Dedifferentiated amniotic fluid mesenchymal stem cell (primary cell): ENCODE results near the gene ROPN1.
A peak's percentile ranks its signal among the peaks of the same experiment; 100 is the strongest.
"Not testable (repeated sequence)": the region's sequence is repeated elsewhere in the genome, so short reads cannot be mapped to it uniquely, and the experiment has no call there.

Source experiments
- DNase-seq: peaks from one replicate; pipeline ENCODE4 v3.0.0-alpha.2; 2016; ENCODE audit errors: extremely low spot score

The ROPN1 gene

GRCh38 chr3:123991730-123992588 lies at the start of gene ROPN1:
Gene ROPN1 (minus strand): TSS chr3:123992124. CDS start chr3:123980481, 11,643 bp downstream.
- not testable (repeated sequence) for DNase-seq

DNA sequence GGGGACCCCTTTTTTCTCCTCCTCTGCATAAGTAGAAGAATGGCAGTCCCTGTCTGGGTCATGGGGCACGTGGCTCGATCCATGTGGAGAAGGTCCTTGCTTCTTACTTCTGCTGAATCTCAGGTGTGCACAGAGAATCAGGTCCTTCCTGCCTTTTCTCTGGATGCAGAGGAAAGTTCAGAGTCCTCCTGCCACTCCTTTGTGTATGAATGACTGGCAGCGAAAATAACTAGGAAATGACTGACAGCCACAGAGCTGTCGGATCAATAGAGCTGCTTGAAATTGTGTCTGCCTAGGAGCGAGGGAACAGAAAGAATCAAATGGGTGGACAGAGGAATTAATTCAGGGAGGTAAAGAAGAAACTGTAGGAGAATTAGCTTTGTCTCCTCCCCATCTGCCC lies 49.6 kb upstream of the ROPN1 start:
- no peak for DNase-seq

DNA sequence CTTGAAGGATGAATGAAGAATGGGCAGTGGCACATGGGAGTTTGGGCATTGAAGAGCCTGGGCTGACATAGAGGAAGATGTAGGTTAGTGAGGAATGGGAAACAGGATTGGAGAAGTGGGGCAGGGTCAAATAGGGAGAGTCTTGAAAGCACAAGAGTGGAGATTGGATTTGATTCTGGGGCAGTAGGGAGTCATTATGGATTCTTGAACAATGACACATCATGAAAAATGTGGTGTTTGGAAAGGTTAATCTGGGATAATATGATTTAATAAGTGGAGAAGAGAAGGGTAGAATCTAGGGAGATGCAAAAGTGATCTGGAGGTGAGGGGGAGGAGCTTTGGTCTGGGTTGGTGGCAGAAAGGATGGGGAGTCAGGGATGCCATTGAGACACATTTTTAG lies 45.4 kb upstream of the ROPN1 start:
- DNase-seq = no peak

DNA sequence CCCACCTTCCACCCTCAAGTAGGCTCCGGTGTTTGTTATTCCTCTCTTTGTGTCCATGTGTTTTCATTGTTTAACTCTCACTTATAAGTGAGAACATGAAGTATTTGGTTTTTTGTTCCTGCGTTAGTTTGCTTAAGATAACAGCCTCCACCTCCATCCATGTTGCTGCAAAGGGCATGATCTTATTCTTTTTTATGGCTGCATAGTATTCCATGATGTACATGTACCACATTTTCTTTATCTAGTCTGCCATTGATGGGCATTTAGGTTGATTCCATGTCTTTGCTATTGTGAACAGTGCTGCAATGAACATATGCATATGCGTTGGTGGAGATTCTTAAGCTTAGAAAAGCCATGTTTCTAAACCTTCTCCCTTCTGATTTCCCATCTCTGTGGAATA lies 44.3 kb upstream of the ROPN1 start:
- DNase-seq = not testable (repeated sequence)

- no peak for DNase-seq
These were observed 43.7 kb upstream of the ROPN1 start for GRCh38 chr3:124035463-124036121.

GRCh38 chr3:124034844-124035152 lies 42.9 kb upstream of the ROPN1 start:
- DNase-seq = no peak

- no peak for DNase-seq
These were observed 42.3 kb upstream of the ROPN1 start for GRCh38 chr3:124034016-124034843.

DNA sequence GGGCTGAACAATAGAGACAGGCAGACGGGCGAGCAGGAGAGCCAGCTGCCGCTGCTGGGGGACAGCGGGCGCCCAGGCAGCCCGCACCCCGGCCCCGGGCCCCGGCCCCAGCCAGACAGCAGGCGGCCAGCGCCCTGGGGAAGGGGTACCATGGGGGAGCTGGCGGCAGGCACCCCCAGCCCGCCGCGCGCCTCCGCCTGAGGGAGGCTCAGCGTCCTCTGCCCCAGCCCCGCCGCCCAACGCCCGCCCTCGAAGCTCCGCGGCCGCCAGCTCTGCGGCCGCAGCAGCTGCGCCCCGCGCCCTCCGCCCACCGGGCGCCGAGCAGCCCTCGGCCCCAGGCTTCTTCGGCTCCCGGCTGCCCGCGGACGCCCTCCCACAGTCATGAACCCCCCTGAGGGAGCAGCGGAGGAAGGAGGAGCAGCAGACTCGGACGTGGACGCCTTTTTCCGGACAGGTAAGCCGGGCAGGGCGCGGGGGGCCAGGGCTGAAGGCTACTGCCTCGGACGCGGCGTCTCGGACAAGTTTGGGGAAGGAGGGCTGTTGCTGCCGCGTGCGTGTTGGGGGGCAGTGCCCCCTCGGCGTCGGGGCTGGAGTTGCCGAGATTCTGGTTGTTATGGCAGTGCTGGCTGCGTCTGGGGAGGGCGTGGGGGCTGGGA lies 41.6 kb upstream of the ROPN1 start, which contains the start of gene KALRN:
TSS of gene KALRN (plus strand) at position 10 of the 656 bp plus-strand sequence.
- no peak for DNase-seq

GRCh38 chr3:124032881-124033359 lies 41.0 kb upstream of the ROPN1 start:
- peak; percentile 79 for DNase-seq

DNA sequence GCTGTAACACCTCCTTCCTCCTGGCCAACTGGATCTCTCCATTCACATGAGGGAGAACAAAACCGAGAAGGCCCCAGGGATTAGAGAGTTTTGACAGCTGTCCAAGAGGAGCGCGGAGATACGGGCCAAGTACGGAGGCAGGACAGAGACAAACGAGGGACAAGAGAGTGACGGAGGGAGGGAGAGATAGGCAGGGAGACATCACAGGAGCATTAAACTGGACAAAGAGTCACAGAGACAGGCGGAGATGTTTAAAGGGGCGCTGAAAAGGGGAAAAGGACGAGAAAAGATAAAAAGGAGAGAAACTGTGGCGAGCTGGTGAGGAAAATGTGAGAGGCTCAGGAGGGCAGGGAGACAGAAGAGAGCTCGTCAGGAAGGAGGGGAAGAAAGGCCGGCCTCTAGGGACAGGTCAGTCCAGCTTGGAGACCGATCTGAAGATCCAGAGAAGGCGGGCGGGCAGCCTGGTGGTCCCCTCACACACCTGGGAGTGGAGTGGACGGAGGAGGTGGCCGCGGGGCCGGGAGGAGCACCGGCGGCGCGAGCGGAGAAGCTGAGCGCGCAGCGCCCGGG lies 40.5 kb upstream of the ROPN1 start:
- DNase-seq = no peak

DNA sequence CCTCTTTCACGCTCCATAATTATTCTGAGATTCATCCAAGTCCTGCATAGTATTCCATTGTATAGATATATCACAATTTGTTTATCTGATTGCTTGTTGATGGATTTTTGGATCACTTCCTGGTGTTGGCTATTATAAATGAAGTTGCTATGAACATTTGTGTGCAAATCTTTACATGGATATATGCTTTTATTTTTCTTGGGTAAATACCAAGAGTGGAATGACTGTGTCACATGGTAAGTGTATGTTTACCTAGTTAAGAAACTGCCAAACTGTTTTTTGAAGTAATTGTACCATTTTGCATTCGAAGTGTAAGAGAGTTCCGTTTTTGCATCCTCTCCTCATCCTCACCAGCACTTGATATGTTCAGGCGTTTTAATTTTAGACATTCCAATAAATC lies 34.6 kb upstream of the ROPN1 start:
- no peak for DNase-seq

DNA sequence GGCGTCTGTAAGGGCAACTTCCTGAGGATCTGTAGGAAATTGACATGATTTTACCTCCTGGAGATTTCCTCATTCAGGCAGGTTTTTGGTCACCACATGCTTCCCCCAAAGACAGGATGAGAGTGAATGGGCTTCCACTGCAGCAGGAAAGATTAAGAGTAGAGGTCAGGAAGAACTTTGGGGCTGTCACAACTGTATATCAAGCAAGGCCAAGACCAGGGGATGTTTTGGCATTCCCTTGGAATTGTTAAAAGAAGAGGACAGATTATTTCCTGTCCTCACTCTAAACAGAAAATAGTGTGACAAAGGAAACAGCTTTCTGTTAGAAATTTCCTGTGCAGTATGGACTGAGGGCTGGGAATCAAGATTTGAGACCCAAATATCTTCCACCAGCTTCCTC lies 31.6 kb upstream of the ROPN1 start:
- DNase-seq = not testable (repeated sequence)

GRCh38 chr3:124019291-124019690 lies 27.4 kb upstream of the ROPN1 start:
- no peak for DNase-seq

DNA sequence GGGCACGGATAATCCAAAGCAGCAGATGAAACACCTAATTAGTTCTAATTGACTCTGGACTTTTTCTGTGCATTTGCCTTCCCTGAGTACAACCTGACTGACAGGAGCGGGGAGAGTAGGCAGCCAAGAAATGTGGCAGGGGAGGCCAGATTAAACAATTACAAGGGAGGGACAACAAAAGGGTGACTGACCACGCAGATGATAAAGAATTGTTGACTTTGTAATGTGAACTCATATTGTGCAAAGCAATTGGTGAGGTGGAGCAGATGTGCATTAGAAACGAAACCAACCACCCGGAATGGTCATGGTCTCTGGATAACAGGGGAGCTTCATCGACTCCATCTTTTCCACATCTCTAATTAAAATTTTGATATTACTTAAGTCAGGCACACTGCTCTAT lies 25.6 kb upstream of the ROPN1 start:
- DNase-seq = not testable (repeated sequence)

DNA sequence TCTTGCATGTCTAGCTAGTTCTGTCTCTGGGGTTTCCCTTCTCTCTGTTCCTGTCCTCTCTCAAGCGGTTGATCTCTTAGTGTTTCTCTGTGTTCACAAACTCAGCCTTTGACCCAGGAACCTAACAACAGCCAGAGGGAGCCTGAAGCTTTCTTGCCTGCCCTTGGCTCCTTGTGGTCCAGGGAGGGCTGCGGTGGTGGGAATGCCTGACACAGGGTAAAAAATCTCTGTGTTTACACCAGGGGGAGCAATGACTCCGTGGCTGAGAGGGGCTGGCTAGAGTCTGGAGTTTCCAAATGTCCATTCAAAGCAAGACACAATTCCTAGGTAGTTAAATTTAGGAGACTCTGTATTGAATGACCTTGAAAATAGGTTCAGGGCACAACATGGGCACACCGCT lies 24.6 kb upstream of the ROPN1 start:
- peak; percentile 31 for DNase-seq

DNA sequence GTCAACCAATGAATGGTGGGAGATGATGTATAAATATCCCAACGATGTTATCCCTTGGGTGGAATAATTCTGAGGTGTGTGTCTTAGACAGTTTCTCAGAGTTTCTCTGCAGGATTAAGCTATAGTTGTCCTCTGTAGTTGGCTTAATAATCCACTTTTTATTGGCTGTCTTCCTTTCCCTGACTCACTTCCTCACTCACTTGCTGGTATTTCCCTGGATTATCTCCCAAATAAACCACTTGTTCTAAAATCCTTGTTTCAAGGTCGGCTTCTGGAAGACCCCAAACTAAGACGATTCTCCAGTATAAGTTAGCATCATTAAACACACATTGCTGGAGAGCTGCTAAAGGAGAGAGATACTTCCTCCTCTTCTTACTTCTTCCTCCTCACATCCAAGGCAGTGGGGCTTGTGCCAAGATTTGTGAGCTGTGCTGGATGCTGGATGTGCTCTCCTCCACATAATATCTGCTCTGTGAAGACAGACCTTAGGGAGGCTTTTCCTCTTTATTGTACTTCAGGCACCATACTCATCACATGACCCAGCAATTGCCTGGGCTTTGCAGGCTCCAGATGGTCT lies 22.5 kb upstream of the ROPN1 start:
- no peak for DNase-seq

- DNase-seq = not testable (repeated sequence)
These were observed 16.4 kb upstream of the ROPN1 start for GRCh38 chr3:124008321-124008720.

GRCh38 chr3:124007186-124007585 lies 15.3 kb upstream of the ROPN1 start:
- peak; percentile 18 for DNase-seq

GRCh38 chr3:124002405-124003079 lies 10.6 kb upstream of the ROPN1 start:
- not testable (repeated sequence) for DNase-seq

DNA sequence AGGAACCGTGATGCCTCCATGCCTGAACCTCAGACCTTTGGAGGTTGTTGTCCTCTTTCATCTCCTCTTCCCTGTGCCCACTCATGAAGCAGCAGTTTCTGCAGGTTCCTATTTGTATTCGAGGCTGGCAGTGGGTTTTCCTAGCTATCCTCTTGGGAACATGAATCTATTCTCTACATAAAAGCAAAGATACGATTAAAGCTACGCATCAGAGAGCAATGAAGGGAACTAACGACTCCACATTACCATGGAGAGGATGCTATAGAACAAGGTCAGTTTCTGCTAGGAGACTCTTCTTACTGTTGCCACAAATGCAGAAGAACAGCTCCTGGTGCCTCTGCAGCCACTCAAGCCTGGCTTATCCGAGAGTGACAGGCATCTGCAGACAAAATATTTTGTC lies 9.4 kb upstream of the ROPN1 start:
- not testable (repeated sequence) for DNase-seq
